ENCODE data around the gene MLLT6. TPM values are rescaled to one million over a fixed set of nuclear protein-coding genes. Genes with fewer than 3 reads are reported as not detected.

Gene MLLT6
- total and polyA plus RNA-seq, 2 of the 13 experiments (the other 11 are each of a cell fraction or from before 2014, with no cell fraction given): 50.7 to 69.5 TPM

DNA sequence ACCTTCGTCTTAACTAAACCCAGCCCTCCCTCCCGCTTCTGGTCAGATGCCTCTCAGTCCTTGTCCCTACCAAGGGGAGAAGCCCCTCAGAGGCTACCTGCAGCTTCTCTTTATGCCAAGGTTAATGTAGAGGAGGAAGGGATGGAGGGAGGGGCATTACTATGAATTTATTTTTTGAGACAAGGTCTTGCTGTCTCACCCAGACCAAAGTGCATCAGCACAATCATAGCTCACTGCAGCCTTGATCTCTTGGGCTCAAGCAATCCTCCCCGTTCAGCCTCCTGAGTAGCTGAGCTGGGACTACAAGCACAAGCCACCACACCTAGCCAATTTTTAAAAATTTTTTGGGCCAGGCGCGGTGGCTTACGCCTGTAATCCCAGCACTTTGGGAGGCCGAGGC lies 45.7 kb upstream of the MLLT6 start (continued):
- TF ChIP-seq, protein P1, sequence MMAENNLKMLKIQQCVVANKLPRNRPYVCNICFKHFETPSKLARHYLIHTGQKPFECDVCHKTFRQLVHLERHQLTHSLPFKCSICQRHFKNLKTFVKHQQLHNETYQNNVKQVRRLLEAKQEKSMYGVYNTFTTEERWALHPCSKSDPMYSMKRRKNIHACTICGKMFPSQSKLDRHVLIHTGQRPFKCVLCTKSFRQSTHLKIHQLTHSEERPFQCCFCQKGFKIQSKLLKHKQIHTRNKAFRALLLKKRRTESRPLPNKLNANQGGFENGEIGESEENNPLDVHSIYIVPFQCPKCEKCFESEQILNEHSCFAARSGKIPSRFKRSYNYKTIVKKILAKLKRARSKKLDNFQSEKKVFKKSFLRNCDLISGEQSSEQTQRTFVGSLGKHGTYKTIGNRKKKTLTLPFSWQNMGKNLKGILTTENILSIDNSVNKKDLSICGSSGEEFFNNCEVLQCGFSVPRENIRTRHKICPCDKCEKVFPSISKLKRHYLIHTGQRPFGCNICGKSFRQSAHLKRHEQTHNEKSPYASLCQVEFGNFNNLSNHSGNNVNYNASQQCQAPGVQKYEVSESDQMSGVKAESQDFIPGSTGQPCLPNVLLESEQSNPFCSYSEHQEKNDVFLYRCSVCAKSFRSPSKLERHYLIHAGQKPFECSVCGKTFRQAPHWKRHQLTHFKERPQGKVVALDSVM (CRISPR knock-in tag; IDR thresholded peaks at IDR 0.05): peak; percentile 97
- TF ChIP-seq MED13 (CRISPR knock-in tag; IDR thresholded peaks at IDR 0.05): no peak
- TF ChIP-seq MIXL1 (CRISPR knock-in tag; IDR thresholded peaks at IDR 0.05): 0 out of 2 replicates have a peak, but pooled peaks have one; percentile 47
- TF ChIP-seq GATAD1 (CRISPR knock-in tag; IDR thresholded peaks at IDR 0.05): 0 out of 2 replicates have a peak, but pooled peaks have one; percentile 27
- TF ChIP-seq, protein P2, sequence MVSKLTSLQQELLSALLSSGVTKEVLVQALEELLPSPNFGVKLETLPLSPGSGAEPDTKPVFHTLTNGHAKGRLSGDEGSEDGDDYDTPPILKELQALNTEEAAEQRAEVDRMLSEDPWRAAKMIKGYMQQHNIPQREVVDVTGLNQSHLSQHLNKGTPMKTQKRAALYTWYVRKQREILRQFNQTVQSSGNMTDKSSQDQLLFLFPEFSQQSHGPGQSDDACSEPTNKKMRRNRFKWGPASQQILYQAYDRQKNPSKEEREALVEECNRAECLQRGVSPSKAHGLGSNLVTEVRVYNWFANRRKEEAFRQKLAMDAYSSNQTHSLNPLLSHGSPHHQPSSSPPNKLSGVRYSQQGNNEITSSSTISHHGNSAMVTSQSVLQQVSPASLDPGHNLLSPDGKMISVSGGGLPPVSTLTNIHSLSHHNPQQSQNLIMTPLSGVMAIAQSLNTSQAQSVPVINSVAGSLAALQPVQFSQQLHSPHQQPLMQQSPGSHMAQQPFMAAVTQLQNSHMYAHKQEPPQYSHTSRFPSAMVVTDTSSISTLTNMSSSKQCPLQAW (CRISPR knock-in tag; IDR thresholded peaks at IDR 0.05): 0 out of 2 replicates have a peak, but pooled peaks have one; percentile 46
- TF ChIP-seq HNF4A (CRISPR knock-in tag; IDR thresholded peaks at IDR 0.05): peak; percentile 82
- TF ChIP-seq SALL1 (CRISPR knock-in tag; IDR thresholded peaks at IDR 0.05): peak; percentile 38; the same call in 1 of the 2 replicates

All from HepG2 (cell line).